Muscle layer of duodenum (tissue), 2 donors: ENCODE measurements around the gene SCUBE2.
"Not testable (repeated sequence)": the region's sequence is repeated elsewhere in the genome, so short reads cannot be mapped to it uniquely, and the experiment has no call there.

Experiments used
- H3K27ac ChIP-seq: one replicate; pipeline ENCODE4 v1.7.0; 2013; ENCODE audit warnings: mild to moderate bottlenecking, low read length
- H3K27me3 ChIP-seq: one replicate; pipeline ENCODE4 v1.7.0; 2013; ENCODE audit warnings: low read depth, mild to moderate bottlenecking, control low read depth, low read length
- H3K36me3 ChIP-seq, 2 donors: one replicate each; pipeline ENCODE4 v1.7.0; 2013; ENCODE audit warnings: low read length in 2 of 2, control low read depth in 1 of 2, mild to moderate bottlenecking in 1 of 2; ENCODE audit not compliant: insufficient read depth in 2 of 2, control insufficient read depth in 1 of 2
- H3K4me1 ChIP-seq, 2 donors: one replicate each; pipeline ENCODE4 v1.7.0; 2013; ENCODE audit warnings: low read length in 2 of 2, mild to moderate bottlenecking in 2 of 2, control low read depth in 1 of 2, moderate library complexity in 1 of 2; ENCODE audit not compliant: insufficient read depth in 2 of 2, control insufficient read depth in 1 of 2
- H3K4me3 ChIP-seq, 2 donors: one replicate each; pipeline ENCODE4 v1.7.0; 2013; ENCODE audit warnings: low read length in 2 of 2, low read depth in 1 of 2, mild to moderate bottlenecking in 1 of 2
- H3K9me3 ChIP-seq, 2 donors: one replicate each; pipeline ENCODE4 v1.7.0; 2013; ENCODE audit warnings: low read length in 2 of 2, control low read depth in 1 of 2, mild to moderate bottlenecking in 1 of 2; ENCODE audit not compliant: control insufficient read depth in 1 of 2
- donor health status: healthy.

Gene SCUBE2

DNA sequence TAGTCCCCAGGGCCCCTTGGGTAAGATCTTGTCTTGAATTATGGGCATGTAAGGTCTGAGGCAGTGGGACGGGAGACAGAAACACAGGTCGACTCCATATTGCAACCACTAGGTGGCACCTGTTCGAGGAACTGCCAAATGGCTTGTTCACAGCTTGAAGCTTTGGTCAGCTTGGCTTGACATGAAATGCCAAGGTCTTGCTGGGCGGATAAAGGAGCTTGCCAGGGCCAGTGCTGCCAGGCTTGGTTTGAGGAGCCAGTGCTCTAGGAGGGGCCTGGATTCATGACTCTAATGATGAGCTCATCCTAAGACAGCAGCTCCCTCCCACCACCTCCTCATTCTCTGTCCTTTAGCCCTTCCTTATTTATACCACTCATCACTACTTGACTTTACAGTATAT lies 75.7 kb downstream of the SCUBE2 start:
- H3K4me3 ChIP-seq = no peak overlapping the region
- H3K27me3 ChIP-seq = no peaks in the 10 kb centered on the region
- peaks cover 0 to 12% of the 10 kb centered on the region in 2 donors for H3K4me1 ChIP-seq
- H3K36me3 ChIP-seq = no peaks in the 10 kb centered on the region
- H3K9me3 ChIP-seq = no peaks in the 10 kb centered on the region
- no peak overlapping the region for H3K27ac ChIP-seq

DNA sequence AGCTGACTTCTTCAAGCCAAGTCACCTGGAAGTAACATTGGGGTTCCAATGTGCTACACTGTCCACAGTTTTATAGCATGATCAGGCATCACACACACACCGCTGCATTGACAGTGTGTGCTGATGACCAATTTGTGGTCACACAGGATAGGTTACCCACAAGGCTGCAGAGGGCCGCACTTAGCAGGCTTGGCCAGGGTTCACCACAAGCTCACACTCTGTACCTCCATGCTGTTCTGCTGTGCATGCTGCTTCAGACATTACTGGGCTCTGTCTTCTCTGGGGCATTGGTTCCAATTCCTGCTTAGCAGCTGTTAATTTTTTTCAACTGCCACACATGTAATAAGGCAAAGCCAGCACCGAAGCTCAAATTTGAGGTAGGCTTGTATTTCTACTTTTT lies 76.6 kb downstream of the SCUBE2 start:
- H3K4me3 ChIP-seq = no peak overlapping the region
- no peaks in the 10 kb centered on the region for H3K36me3 ChIP-seq
- no peaks in the 10 kb centered on the region for H3K9me3 ChIP-seq
- H3K4me1 ChIP-seq = peaks cover 0 to 9% of the 10 kb centered on the region in 2 donors
- H3K27ac ChIP-seq = no peak overlapping the region
- H3K27me3 ChIP-seq = no peaks in the 10 kb centered on the region

DNA sequence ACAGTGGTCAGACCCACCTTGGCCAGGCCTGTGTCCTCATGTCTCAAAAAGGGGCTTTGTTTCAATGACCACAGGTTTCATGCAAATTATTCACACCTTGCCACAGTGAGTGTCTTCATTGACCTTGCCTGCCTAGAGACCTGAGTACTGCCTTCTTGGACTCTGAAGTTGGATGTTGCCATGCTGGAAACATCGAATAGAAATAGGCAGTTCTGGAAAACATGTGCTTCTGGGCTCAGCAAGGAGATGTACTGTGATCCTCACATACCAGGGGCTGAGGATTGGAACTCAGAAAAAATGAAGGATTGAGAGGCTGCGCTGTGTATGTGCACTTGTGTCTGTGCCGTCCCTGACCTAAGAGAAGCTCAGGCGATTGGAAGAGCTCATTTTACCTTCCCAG lies 78.0 kb downstream of the SCUBE2 start:
- peaks cover 0 to 9% of the 10 kb centered on the region in 2 donors for H3K4me1 ChIP-seq
- no peak overlapping the region for H3K27ac ChIP-seq
- no peaks in the 10 kb centered on the region for H3K36me3 ChIP-seq
- H3K27me3 ChIP-seq = no peaks in the 10 kb centered on the region
- no peak overlapping the region for H3K4me3 ChIP-seq
- no peaks in the 10 kb centered on the region for H3K9me3 ChIP-seq

DNA sequence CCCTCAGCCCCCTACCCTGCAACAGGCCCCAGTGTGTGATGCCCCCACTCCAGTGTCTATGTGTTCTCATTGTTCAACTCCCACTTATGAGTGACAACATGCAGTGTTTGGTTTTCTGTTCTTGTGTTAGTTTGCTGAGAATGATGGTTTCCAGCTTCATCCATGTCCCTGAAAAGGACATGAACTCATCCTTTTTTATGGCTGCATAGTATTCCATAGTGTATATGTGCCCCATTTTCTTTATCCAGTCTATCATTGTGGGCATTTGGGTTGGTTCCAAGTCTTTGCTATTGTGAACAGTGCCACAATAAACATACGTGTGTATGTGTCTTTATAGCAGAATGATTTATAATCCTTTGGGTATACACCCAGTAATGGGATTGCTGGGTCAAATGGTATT lies 81.9 kb downstream of the SCUBE2 start:
- not testable (repeated sequence) for H3K4me3 ChIP-seq, H3K4me1 ChIP-seq, H3K9me3 ChIP-seq, H3K27me3 ChIP-seq, H3K36me3 ChIP-seq, H3K27ac ChIP-seq

DNA sequence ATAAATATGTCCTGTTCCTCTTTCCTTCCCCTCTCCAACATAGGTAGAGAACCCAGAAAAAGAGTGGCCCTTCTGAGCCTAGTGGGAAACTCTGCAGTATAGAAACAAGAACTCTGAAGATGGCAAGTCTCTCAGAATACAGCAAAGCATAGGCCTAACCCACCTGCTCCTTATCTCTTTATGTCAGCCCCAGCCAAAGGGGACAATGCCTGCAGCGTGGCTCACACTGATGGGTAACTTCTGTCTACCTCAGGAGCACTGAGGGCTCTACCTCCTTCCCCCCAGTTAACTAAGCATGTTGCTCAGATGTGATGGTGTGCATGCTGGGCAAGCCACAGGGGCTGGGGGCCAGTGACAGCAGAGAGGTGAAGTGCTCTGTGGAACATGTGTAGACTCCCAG lies 82.7 kb downstream of the SCUBE2 start:
- no peaks in the 10 kb centered on the region for H3K9me3 ChIP-seq

DNA sequence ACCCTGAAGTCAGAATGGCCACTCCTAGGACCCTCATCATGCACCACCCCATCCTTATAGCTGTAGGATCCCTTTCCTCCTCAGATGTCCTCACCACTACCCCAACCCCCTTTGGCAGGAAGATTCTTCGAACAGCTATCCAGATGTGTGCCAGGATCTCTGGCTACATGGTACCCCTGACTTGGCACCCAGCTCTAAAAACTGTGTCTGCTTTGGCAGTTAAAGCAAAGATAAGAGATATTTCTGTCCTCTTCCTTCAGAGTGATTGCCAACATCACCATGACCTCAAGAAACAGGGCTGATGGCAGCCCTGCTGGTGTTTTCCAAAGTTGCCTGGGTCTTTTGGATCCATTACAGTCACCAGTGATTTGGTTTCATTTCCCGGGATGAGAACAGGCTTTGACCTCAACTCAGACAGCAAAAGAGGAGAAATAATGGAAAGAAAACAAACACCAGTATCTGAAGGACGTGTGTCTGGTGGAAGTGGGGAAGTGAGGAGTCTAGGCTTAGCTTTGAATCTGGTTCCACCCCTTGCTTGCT lies 83.3 kb downstream of the SCUBE2 start:
- Histone ChIP-seq H3K9me3 (no peaks in the 10 kb centered on the region), H3K27me3 (peaks cover 5% of the 10 kb centered on the region), H3K4me3 (no peak overlapping the region), H3K36me3 (no peaks in the 10 kb centered on the region), H3K27ac (no peak overlapping the region), H3K4me1 (peaks cover 4 to 6% of the 10 kb centered on the region in 2 donors)

More for the DNA sequence above, 82.7 kb downstream of the SCUBE2 start:
- no peaks in the 10 kb centered on the region for H3K36me3 ChIP-seq
- no peaks in the 10 kb centered on the region for H3K27me3 ChIP-seq
- no peak overlapping the region for H3K27ac ChIP-seq
- peaks cover 0 to under 1% of the 10 kb centered on the region in 2 donors for H3K4me1 ChIP-seq
- H3K4me3 ChIP-seq = no peak overlapping the region

DNA sequence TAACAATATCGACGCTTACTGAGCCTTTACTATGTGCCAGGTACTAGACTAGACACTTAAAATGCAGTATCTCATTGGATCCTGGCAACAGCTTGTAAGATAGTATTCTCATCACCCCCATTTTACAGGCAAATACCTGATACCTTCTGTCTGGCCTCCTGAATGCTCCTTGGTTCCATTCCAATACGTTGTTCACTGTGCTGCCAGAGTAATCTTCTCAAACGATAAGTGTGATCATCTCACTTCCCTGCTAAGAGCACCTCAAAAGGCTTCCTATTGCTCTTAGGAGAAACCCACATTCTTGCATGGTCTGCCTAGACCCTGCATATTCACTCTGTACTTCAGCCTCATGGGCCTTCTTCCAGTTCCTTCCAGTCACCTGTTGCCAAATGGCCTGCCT lies 86.3 kb downstream of the SCUBE2 start:
- Histone ChIP-seq H3K27ac (no peak overlapping the region), H3K36me3 (no peaks in the 10 kb centered on the region), H3K4me1 (peaks cover 6 to 7% of the 10 kb centered on the region in 2 donors), H3K27me3 (peaks cover 9% of the 10 kb centered on the region), H3K9me3 (no peaks in the 10 kb centered on the region), H3K4me3 (no peak overlapping the region)

DNA sequence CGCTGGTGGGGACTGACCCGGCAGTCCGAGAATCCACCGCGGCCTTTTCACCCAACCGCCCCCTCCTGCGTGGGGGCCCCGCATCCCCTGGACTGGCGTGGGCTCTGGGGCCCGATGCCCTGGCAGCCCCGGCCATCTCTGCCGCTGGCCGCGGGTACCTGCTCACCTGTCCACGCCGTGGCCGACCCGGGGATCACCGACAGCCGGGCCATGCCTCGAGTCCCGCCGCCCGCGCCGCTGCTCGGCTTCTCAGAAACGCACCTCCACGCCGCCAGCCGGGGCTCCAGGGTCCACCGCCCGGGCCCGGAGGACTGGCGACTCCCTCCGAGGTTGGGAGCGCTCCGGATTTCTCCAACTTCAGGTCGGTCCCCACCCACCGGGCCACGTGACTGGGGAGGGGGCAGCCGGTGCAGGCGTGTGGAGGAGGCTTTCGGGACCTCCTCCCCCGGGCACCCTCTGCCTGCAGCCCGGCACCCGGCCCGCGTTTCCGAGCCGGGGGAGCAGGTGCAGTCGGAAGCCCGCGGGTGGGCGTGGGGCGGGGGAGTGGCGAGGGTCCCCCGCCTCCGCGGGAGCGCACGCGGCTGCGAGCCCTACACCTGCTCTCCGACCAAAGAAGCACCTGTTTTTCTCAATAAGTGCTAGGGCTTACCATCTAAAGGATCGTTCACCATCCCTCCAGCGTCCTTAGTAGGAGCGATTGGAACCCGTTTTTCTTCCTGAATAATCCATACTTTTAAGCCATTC lies 87.0 kb downstream of the SCUBE2 start:
- Histone ChIP-seq H3K27me3 (peaks cover 9% of the 10 kb centered on the region), H3K36me3 (no peaks in the 10 kb centered on the region), H3K4me1 (peaks cover 6 to 7% of the 10 kb centered on the region in 2 donors), H3K9me3 (no peaks in the 10 kb centered on the region), H3K27ac (no peak overlapping the region), H3K4me3 (peak overlapping the region in 1 of 2 donors; percentile 66)

DNA sequence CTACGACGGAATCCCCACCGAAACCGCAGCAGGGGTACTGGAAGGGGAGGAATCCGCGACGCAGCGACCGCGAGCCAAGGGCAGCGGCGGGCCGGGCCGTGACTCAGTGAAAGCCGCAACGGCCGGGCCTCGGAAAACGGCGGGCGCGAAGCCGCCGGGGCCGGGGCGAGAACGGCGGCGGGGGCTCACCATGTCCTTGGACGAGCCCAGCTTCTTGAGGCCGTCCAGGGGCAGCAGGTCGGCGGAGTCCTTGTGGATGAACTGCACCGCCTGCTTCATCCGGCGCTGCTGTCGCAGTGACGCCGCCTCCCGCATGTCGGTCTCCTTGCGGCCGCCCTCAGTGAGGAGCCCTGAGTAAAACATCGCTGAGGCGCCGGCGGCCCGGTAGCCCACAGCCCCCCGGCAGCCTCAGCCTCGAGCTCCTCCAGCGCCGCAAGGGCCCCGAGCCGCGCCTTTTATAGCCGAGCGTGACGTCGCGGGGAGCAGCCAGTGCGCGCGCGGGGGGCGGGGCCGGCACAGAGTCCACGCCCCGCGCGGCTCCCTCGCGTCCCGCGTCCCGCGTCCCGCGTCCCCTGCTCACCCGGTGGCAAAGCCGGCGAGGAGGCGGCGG lies 87.7 kb downstream of the SCUBE2 start, which contains the start of gene NRIP3:
TSS of gene NRIP3 (minus strand) at position 429 of the 610 bp plus-strand sequence. CDS start at position 363, 66 bp downstream.
- peaks cover 9% of the 10 kb centered on the region for H3K27me3 ChIP-seq
- H3K9me3 ChIP-seq = no peaks in the 10 kb centered on the region
- peaks cover 6 to 7% of the 10 kb centered on the region in 2 donors for H3K4me1 ChIP-seq
- H3K36me3 ChIP-seq = no peaks in the 10 kb centered on the region
- H3K27ac ChIP-seq = no peak within 1 kb of the TSS
- H3K4me3 ChIP-seq = peak within 1 kb of the TSS; percentile 62 to 66

DNA sequence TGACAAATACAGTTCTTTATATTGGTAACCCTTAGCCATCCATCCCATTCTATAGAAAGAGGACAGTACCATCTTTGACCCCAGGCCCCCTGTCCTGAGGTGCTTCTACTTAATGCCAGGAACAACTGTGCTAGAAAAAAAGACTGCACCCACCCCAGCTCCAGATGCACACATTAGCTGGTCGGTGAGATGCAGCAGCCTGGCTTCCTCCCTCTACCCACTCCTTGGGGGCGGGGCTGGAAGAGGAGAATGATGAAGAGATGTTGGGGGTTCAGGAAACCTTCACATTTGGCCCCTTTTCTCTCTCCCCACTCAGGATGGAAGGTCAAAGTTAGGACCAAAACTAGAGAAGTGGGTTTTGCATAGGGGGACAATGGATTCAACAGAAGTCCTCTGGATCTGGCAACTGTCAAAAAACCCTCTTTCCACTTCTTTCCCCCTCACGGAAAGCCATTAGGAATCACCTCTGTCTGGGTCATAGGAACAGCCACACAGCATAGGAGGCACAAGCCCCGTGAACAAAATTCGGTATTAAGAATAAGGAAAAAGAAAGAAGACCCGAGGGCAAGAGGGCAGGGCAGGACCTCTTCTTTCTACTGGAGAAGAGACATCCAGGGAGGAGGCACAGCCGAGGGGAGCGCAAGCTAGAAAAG lies 88.4 kb downstream of the SCUBE2 start:
- H3K27ac ChIP-seq = no peak overlapping the region

DNA sequence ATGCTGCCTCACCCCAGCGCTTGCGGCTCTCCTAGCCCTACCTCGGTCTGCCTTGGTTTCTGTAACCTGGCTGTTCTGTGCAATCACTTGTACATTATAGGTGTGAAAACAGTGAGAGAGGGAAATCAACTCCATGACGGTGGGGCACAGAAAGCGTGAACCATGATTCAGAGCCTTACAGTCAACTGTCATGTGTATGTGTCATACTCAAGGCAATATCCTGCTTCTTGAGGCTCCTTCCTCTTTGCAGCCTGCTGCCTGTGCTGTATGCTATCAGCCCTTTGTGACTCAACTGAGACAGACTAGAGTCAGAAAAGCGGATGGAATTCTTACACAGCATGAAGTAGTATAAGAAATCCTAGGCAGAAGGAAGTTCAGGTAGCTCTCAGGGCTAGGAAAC lies 89.7 kb downstream of the SCUBE2 start:
- H3K4me3 ChIP-seq = no peak overlapping the region
- no peaks in the 10 kb centered on the region for H3K36me3 ChIP-seq
- H3K9me3 ChIP-seq = no peaks in the 10 kb centered on the region
- peaks cover 9% of the 10 kb centered on the region for H3K27me3 ChIP-seq
- H3K27ac ChIP-seq = no peak overlapping the region
- H3K4me1 ChIP-seq = peaks cover 6 to 7% of the 10 kb centered on the region in 2 donors

More for the DNA sequence above, 88.4 kb downstream of the SCUBE2 start:
- H3K27me3 ChIP-seq = peaks cover 9% of the 10 kb centered on the region
- peak overlapping the region; percentile 62 to 66 for H3K4me3 ChIP-seq
- peaks cover 6 to 7% of the 10 kb centered on the region in 2 donors for H3K4me1 ChIP-seq
- no peaks in the 10 kb centered on the region for H3K36me3 ChIP-seq
- no peaks in the 10 kb centered on the region for H3K9me3 ChIP-seq
